ENCODE results near the gene UCKL1. TPM values are rescaled to one million over a fixed set of nuclear protein-coding genes. Genes with fewer than 3 reads are reported as not detected.

The UCKL1 gene
- total RNA-seq, 1 donor from 2014 or later: 33.4 TPM

DNA sequence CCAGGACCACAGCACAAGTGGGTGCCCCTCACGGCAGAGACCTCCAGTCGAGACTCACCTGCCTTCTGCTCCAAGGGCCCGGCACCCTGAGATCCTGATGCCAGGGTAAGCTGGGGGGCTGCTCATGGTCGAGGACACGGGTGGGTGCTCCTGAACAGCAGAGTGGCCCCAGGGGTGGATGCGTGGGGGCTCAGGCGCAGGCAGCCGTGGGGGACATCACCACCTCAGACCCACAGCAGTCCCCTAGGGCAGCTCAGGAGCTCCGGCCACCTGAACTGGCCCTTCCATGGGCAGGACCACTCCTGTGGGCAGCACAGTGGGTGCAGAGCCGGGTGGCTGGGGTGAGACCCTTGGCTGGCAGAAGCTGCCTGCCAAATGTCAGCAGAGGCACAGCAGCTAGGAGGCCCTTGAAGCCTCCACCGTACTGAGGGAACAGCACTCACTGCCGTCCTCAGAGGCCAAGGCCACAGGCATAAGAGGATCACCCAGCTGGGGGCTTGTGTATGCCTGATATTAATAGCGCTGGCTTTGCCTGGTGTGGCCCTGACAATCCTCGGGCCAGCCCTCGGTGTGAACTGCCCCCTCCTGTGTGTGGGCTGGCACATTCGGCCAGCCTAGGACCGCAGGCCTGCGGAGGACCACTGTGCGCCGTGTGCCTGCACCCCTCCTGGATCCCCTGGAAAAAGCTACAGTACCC, 5.4 kb downstream of the UCKL1 start:
- peaks cover 95% of the 10 kb centered on the region for H4K20me1 ChIP-seq (ENCODE audit: insufficient read depth, low read length)
- FAIRE-seq (no peak), DNase-seq (ENCODE audit: low read depth) (no peak)
- no peak overlapping the region for H3K9ac ChIP-seq (ENCODE audit: low read length)
- no peak overlapping the region for H3K27ac Mint-ChIP-seq (ENCODE audit: unreplicated experiment)
- H3K36me3 ChIP-seq (ENCODE audit: insufficient read depth, low read length): no peaks in the 10 kb centered on the region
- H3K27me3 Mint-ChIP-seq (ENCODE audit: low read depth, unreplicated experiment): no peaks in the 10 kb centered on the region
- no peak overlapping the region for H2AFZ ChIP-seq (ENCODE audit: low read depth, low read length)
- H3K9me3 Mint-ChIP-seq (ENCODE audit: unreplicated experiment): no peaks in the 10 kb centered on the region
- H3K4me3 Mint-ChIP-seq (ENCODE audit: unreplicated experiment): no peak overlapping the region
- H3K27ac ChIP-seq (ENCODE audit: low read depth, low read length): no peak overlapping the region
- no peak for TF ChIP-seq EZH2 (IDR thresholded peaks at IDR 0.05; ENCODE audit: insufficient read depth, low read length)
- TF ChIP-seq, protein P1, sequence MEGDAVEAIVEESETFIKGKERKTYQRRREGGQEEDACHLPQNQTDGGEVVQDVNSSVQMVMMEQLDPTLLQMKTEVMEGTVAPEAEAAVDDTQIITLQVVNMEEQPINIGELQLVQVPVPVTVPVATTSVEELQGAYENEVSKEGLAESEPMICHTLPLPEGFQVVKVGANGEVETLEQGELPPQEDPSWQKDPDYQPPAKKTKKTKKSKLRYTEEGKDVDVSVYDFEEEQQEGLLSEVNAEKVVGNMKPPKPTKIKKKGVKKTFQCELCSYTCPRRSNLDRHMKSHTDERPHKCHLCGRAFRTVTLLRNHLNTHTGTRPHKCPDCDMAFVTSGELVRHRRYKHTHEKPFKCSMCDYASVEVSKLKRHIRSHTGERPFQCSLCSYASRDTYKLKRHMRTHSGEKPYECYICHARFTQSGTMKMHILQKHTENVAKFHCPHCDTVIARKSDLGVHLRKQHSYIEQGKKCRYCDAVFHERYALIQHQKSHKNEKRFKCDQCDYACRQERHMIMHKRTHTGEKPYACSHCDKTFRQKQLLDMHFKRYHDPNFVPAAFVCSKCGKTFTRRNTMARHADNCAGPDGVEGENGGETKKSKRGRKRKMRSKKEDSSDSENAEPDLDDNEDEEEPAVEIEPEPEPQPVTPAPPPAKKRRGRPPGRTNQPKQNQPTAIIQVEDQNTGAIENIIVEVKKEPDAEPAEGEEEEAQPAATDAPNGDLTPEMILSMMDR (IDR thresholded peaks at IDR 0.05; ENCODE audit: insufficient read depth, low read depth, low read length): no peak
- H3K4me1 ChIP-seq (ENCODE audit: insufficient read depth, low read length): peaks cover 21% of the 10 kb centered on the region
- no peaks in the 10 kb centered on the region for H3K36me3 Mint-ChIP-seq (ENCODE audit: low read depth, unreplicated experiment)
- no peak overlapping the region for H3K4me2 ChIP-seq (ENCODE audit: low read length)
- peaks cover 12% of the 10 kb centered on the region for H3K4me1 Mint-ChIP-seq (ENCODE audit: low read depth, unreplicated experiment)
- peaks cover 94% of the 10 kb centered on the region for H3K79me2 ChIP-seq (ENCODE audit: insufficient read depth, low read length)
- H3K4me3 ChIP-seq (ENCODE audit: insufficient read depth, low read depth, low read length): no peak overlapping the region
- no peaks in the 10 kb centered on the region for H3K27me3 ChIP-seq (ENCODE audit: insufficient read depth, low read length)
- no peaks in the 10 kb centered on the region for H3K9me3 ChIP-seq (ENCODE audit: insufficient read depth, low read depth, low read length)

DNA sequence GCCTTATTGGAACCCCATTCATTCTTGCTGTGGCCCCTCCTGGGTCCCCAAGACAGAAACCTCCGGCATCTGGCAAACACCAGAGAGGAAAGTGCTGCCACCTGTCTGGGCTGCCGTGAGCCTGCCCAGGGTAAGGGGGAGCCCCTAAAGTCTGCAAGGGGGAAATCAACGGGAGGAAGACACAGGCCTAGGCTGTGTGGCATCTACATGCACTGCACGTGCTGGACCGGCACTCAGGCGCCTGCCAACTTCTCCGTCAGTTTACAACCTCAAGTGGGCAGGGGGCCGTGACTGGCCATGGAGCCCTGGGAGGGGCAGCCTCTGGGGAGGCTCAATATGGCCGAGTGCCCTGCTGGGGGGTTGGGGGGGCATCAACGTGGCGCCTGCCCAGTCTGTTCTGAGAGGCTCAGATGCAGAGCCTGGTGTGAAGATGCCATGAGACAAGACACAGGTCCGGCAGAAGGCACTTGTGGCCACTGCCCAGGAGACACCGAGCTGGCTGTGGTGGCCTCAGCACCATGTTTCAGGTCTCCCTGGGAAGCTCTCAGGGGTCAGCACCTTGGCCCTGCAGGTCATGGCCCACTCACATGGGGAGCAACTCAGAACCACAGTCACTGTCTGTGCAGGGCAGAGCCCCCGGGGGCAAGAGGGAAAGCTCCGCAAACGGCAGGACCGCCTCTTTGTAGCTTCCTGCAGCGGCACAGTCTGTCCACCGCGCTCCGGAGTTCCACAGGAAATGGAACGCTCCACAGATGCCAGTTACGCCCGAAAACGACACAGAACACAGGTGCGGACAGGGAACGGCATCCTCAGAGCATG, 8.4 kb downstream of the UCKL1 start:
- H3K27me3 ChIP-seq (ENCODE audit: insufficient read depth, low read length): no peaks in the 10 kb centered on the region
- H3K9me3 ChIP-seq (ENCODE audit: insufficient read depth, low read depth, low read length): no peaks in the 10 kb centered on the region
- TF ChIP-seq, protein P1 (IDR thresholded peaks at IDR 0.05; ENCODE audit: insufficient read depth, low read depth, low read length): no peak
- no peak for TF ChIP-seq EZH2 (IDR thresholded peaks at IDR 0.05; ENCODE audit: insufficient read depth, low read length)
- peaks cover 96% of the 10 kb centered on the region for H4K20me1 ChIP-seq (ENCODE audit: insufficient read depth, low read length)
- peaks cover 3% of the 10 kb centered on the region for H3K36me3 ChIP-seq (ENCODE audit: insufficient read depth, low read length)
- peak overlapping the region; percentile 83 for H3K27ac Mint-ChIP-seq (ENCODE audit: unreplicated experiment)
- H3K9ac ChIP-seq (ENCODE audit: low read length): no peak overlapping the region
- H2AFZ ChIP-seq (ENCODE audit: low read depth, low read length): no peak overlapping the region
- H3K4me3 ChIP-seq (ENCODE audit: insufficient read depth, low read depth, low read length): no peak overlapping the region
- H3K27me3 Mint-ChIP-seq (ENCODE audit: low read depth, unreplicated experiment): no peaks in the 10 kb centered on the region
- FAIRE-seq (no peak), DNase-seq (ENCODE audit: low read depth) (no peak)
- H3K9me3 Mint-ChIP-seq (ENCODE audit: unreplicated experiment): no peaks in the 10 kb centered on the region
- no peak overlapping the region for H3K4me3 Mint-ChIP-seq (ENCODE audit: unreplicated experiment)
- H3K4me1 Mint-ChIP-seq (ENCODE audit: low read depth, unreplicated experiment): no peaks in the 10 kb centered on the region
- peaks cover 4% of the 10 kb centered on the region for H3K36me3 Mint-ChIP-seq (ENCODE audit: low read depth, unreplicated experiment)
- H3K4me1 ChIP-seq (ENCODE audit: insufficient read depth, low read length): peaks cover 18% of the 10 kb centered on the region
- H3K79me2 ChIP-seq (ENCODE audit: insufficient read depth, low read length): peaks cover 73% of the 10 kb centered on the region
- no peak overlapping the region for H3K27ac ChIP-seq (ENCODE audit: low read depth, low read length)
- no peak overlapping the region for H3K4me2 ChIP-seq (ENCODE audit: low read length)

Data from astrocyte (in vitro differentiated cells and primary cell).